GM18907 (cell line): ENCODE results near the gene DIAPH2.
"Not testable (repeated sequence)": the region's sequence is repeated elsewhere in the genome, so short reads cannot be mapped to it uniquely, and the experiment has no call there.

ENCODE experiments used
- ATAC-seq: cut with Tn5 transposase; IDR thresholded peaks from one replicate; pipeline ENCODE4 v1.9.1; 2021; ENCODE audit warnings: mild to moderate bottlenecking, moderate library complexity; ENCODE audit not compliant: unreplicated experiment

The DIAPH2 gene

GRCh38 chrX:97366237-97366636 lies 681.6 kb downstream of the DIAPH2 start:
- no peak for ATAC-seq

DNA sequence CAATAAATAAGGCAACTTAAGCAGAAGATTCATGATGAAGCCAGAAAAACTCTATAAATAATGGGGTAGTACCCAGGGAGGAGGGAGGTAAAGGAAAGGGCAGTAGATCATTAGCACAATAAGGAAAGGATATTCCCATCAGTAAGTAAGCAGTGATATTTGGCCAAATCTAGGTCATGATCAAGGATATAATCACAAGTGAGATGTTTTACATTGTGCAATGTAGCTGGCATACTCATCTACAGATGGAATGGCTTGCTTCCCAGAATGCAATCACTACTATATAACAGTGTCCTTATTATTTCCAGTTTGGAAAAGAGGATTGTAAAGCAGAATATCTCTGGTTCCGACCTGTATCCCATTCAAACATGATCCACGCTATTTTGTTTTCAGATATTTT lies 682.5 kb downstream of the DIAPH2 start:
- ATAC-seq = no peak

- ATAC-seq = no peak
Measured at GRCh38 chrX:97369947-97370346, 685.3 kb downstream of the DIAPH2 start.

DNA sequence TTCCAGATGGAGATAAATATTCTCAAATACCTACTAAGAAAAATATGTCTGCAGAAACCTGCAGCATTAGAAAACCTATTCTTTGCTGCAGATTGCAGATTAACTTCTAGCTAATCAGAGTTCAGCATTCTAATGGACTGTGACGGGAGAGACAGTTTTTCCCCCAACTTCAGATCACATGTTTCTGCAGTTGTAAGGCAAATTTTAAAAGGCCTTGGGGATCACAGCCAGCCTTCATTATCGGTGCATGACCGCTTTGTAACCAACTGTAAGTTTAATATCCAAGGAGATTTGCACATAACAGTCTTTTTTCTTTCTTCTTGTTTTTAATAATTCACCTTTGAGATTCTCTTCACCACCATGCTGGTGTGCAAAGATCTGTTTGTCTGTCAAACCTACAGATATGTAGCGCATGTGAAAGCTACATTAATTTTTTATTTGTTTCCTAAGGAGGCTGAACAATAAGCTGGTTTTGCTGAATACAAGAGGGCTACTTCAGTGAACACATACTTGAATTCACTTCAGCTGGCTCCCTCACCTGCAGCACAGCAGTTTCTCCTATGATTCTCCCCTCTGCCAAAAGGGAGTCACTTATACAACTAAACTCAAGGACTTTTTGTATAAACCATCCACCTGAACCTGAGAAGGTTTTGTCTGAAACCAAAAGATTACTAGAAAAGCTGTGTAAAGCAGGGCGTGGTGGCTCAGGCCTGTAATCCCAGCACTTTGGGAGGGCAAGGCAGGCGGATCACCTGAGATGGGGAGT lies 687.5 kb downstream of the DIAPH2 start:
- ATAC-seq = no peak

GRCh38 chrX:97374266-97374665 lies 689.6 kb downstream of the DIAPH2 start:
- ATAC-seq = no peak

- no peak for ATAC-seq
Measured at GRCh38 chrX:97380200-97380599, 695.6 kb downstream of the DIAPH2 start.

- ATAC-seq = no peak
Measured at GRCh38 chrX:97384685-97385084, 700.0 kb downstream of the DIAPH2 start.

GRCh38 chrX:97387004-97387403 lies 702.4 kb downstream of the DIAPH2 start:
- no peak for ATAC-seq

- no peak for ATAC-seq
Measured at GRCh38 chrX:97389761-97390192, 705.1 kb downstream of the DIAPH2 start.

GRCh38 chrX:97397371-97397770 lies 712.7 kb downstream of the DIAPH2 start:
- ATAC-seq = no peak

- ATAC-seq = peak; percentile 63
Measured at GRCh38 chrX:97398030-97398551, 713.4 kb downstream of the DIAPH2 start.

DNA sequence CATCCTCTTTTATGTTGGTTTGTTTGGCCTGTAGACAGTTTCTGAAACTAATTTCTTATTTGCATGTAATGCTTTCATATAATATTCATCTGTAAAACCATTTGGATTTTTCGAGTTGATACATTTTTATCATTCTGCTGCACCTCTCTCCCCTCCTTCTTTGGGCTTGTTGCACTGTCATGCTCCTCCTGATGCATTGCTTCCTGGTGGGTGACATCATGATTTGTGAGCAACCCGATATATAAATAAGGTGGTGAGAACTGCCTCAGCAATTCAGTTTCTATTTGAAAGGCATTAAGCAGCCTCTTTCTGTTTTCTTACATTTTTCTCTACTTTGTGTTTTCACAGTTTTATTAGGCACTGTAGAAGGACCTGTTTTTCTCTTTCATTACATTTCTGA lies 714.8 kb downstream of the DIAPH2 start:
- peak; percentile 37 for ATAC-seq

DNA sequence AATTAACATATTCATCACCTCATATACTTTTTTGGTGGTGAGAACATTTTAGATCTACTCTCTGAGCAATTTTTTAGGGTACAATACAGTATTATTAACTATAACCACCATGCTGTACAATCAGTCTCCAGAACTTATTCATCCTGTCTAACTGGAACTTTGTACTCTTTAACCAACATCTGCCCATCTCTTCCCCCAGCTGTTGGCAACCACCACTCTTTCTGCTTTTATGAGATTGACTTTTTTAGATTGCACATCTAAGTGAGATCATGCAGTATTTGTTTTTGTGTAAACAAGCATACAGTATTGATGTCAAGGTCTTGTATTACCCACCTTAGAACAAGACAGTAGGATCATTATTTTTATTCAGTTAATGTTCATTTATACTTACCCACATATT lies 715.9 kb downstream of the DIAPH2 start:
- no peak for ATAC-seq

GRCh38 chrX:97401154-97401553 lies 716.5 kb downstream of the DIAPH2 start:
- peak; percentile 61 for ATAC-seq

DNA sequence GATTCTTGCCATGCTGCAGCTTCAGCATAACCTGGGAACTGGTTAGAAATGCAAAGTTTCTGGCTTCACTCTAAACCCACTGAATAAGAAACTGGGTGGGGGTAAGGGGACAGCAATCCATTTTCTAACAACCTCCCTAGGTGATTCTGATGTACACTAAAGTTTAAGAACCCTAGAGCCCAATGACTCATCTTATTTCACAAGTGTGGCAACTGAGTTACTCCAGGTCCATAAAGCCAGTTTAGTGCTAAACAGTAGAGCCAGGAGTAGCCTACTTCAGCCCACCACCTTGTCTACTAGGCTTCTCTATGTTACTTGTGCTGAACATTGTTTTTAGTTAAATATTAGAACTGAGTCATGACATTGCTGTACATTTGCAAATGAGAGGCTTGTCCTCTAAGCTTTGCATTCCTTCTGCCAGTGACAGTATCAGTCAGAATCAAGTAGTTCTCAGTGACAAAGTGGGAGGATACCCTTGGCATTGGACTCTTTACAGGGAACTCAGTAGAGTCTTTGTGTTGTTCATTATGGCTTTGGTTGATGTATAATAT lies 717.0 kb downstream of the DIAPH2 start:
- peak; percentile 4 for ATAC-seq

GRCh38 chrX:97402333-97402732 lies 717.7 kb downstream of the DIAPH2 start:
- no peak for ATAC-seq

- ATAC-seq = no peak
Measured at GRCh38 chrX:97402903-97403302, 718.3 kb downstream of the DIAPH2 start.

DNA sequence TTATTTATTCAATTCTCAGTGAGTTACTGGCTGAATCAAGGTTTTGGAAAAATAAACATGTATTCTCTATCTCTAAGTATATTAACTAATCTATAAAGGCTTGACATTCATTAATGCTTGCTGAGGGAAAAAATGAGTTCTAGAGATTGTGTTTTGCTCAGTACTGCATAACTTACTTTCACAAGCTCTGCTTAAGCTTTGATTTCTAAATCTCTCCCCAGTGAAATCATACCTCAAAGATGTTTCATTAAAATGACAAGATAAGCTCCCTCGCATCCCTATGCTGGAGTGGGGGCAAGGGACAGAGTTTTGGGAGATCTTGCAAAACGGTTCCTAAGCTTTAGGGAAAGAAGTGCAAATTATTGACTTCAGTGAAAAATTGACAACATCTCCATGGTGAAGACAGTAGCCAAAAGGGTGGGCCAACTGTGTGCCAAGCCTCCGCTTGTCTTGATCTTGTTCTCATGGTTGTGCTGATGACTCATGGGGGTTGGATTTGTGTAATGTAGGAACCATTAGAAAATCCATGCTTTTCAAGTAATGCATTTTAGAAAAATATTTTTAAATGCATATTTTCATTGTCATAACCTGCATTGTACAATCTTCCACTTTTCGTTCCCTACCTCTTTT lies 720.5 kb downstream of the DIAPH2 start:
- no peak for ATAC-seq

- not testable (repeated sequence) for ATAC-seq
Measured at GRCh38 chrX:97409632-97410415, 725.2 kb downstream of the DIAPH2 start.

- ATAC-seq = no peak
Measured at GRCh38 chrX:97416461-97416860, 731.8 kb downstream of the DIAPH2 start.

- no peak for ATAC-seq
Measured at GRCh38 chrX:97429101-97429500, 744.5 kb downstream of the DIAPH2 start.
